Tibial artery (tissue), 4 donors: ENCODE data around the gene NUP54.
A peak's percentile ranks its signal among the peaks of the same experiment; 100 is the strongest.

ENCODE experiments used
- DNase-seq, 2 donors: peaks; one replicate each; pipeline ENCODE4 v3.0.0-alpha.2; 2019
- H3K27ac ChIP-seq, 2 donors: fragments of 200-600 bp; sonication (generic) in 1 of 2; 1 replicate in 1 of 2; 2 replicates in 1 of 2; pipeline ENCODE4 v1.5.1; 2018 to 2019; ENCODE audit warnings: mild to moderate bottlenecking in 1 of 2
- H3K27me3 ChIP-seq, 2 donors: fragments of 200-600 bp; sonication (generic) in 1 of 2; one replicate each; pipeline versions ENCODE4 v1.5.1 to v1.6.0; 2016 to 2019
- H3K36me3 ChIP-seq, 3 donors: fragments of 200-600 bp; sonication (generic) in 2 of 3; one replicate each; pipeline ENCODE4 v1.5.1; 2016 to 2019; ENCODE audit warnings: mild to moderate bottlenecking in 2 of 3
- H3K4me1 ChIP-seq, 4 donors: fragments of 200-600 bp; sonication (generic) in 2 of 4; 1 replicate in 3 of 4; 2 replicates in 1 of 4; pipeline ENCODE4 v1.5.1; 2016 to 2019
- H3K4me3 ChIP-seq, 2 donors: fragments of 200-600 bp; sonication (generic) in 1 of 2; 1 replicate in 1 of 2; 2 replicates in 1 of 2; pipeline ENCODE4 v1.5.1; 2018 to 2019; ENCODE audit warnings: mild to moderate bottlenecking in 2 of 2
- H3K9me3 ChIP-seq, 3 donors: fragments of 200-600 bp; sonication (generic) in 1 of 3; one replicate each; pipeline ENCODE4 v1.5.1; 2016 to 2019
- CTCF ChIP-seq, 2 experiments: fragments of 200-600 bp in 1 of 2; fragments of 450-650 bp in 1 of 2; IDR thresholded peaks; one replicate each; pipeline ENCODE4 v1.5.1; 2017 to 2019; ENCODE audit warnings: antibody characterized with exemption in 2 of 2, mild to moderate bottlenecking in 1 of 2, moderate library complexity in 1 of 2
- intact Hi-C: fragments of 100-400 bp; cut with DNase I; formaldehyde crosslinking; loops from one replicate; pipeline ENCODE4 v1.15.0; 2023; ENCODE audit warnings: low total_unique reads

Gene NUP54

GRCh38 chr4:76087007-76087769 lies 61.0 kb downstream of the NUP54 start:
- Histone ChIP-seq H3K4me3 (no peak overlapping the region), H3K27me3 (no peaks in the 10 kb centered on the region), H3K36me3 (no peaks in the 10 kb centered on the region), H3K27ac (no peak overlapping the region), H3K4me1 (peaks cover 0 to 13% (median 4%) of the 10 kb centered on the region in 4 donors), H3K9me3 (no peaks in the 10 kb centered on the region)
- intact Hi-C loops = no loop called here
- no peak for DNase-seq
- TF ChIP-seq CTCF (IDR thresholded peaks at IDR 0.05) = peak in 1 of 2 experiments; percentile 25

DNA sequence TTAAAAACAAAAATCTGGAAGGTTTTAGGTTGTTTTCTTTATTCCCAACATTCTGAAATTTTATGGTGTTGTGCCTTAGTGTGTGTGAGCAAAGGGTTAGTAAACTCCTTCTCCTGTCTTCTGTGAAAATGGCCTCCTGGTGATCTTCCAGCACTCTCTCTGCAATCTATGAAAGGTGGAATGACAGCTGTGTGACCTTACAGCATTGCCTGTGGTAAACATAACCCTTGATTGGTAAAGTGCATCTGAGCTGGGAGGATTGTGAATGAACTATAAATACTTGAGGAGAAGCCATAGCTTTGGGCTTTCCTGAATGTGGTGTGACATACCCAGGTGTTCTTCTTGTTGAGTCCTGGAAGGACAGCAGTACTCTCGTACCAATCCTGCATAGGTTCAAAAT lies 63.7 kb downstream of the NUP54 start:
- Histone ChIP-seq H3K36me3 (no peaks in the 10 kb centered on the region), H3K4me1 (peaks cover 0 to 13% (median 4%) of the 10 kb centered on the region in 4 donors), H3K9me3 (no peaks in the 10 kb centered on the region), H3K27me3 (no peaks in the 10 kb centered on the region), H3K27ac (no peak overlapping the region), H3K4me3 (no peak overlapping the region)
- no peak for TF ChIP-seq CTCF (IDR thresholded peaks at IDR 0.05)
- DNase-seq = no peak
- intact Hi-C loops = no loop called here

DNA sequence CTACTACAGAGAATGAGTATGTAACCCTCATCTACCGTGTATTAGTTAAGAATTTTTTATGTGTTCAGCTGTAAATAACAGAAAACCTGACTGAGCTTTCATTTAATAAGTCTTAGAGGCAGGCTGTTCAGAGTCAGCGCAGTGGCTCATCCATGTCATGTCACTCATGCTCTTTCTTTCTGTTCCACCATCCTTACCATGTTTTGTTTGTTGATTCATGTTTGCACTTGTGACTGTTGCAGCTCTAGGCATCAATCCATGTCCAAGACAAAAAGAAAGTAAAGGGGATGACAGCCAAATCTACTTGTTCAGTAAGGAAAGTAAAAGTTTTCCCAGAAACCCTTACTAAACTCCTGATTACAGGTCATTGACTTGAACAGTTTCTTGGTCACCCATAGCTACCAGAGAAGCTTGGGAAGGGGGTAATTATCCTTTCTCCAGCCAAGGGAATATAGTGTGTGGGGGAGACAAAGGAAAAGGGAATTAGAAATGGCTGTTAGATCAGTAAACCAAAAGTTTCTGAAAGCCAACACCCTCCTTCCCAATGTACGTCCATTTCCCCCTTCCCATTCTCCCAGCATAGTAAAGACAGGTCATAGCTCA lies 64.7 kb downstream of the NUP54 start:
- intact Hi-C loops = no loop called here
- DNase-seq = no peak
- TF ChIP-seq CTCF (IDR thresholded peaks at IDR 0.05) = no peak
- Histone ChIP-seq H3K4me1 (peaks cover 0 to 13% (median 4%) of the 10 kb centered on the region in 4 donors), H3K27me3 (no peaks in the 10 kb centered on the region), H3K9me3 (no peaks in the 10 kb centered on the region), H3K36me3 (no peaks in the 10 kb centered on the region), H3K4me3 (no peak overlapping the region), H3K27ac (no peak overlapping the region)

DNA sequence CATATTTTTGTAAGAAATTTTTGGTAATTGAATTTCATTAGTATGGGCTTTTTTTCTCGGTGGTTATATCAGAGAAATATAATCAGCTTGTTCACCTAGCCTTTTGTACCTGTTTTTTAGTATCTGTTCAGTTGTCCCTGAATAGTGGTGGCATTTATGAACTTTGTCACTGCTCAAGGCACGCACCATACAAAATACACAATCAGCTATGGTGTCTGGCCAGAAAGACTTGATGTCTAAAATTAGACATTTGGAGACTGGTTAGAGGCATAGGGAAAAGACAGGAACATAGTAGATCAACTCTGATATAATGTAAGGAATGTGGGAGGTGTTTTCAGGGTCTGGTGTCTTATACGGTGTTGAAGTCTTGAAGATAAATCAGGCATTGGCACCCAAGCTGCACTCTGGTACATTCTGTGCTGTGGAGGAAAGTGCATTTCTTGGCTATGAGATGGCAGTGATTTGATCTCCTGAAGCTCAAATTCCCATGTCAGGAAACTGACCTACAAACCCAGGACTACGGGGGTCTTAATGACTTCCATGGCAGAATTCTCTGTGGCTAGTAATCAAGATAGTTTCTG lies 70.1 kb downstream of the NUP54 start:
- no peaks in the 10 kb centered on the region for H3K36me3 ChIP-seq
- no peak overlapping the region for H3K4me3 ChIP-seq
- no peak for TF ChIP-seq CTCF (IDR thresholded peaks at IDR 0.05)
- no peaks in the 10 kb centered on the region for H3K27me3 ChIP-seq
- no peaks in the 10 kb centered on the region for H3K9me3 ChIP-seq
- intact Hi-C loops = no loop called here
- DNase-seq = no peak
- no peaks in the 10 kb centered on the region for H3K4me1 ChIP-seq
- H3K27ac ChIP-seq = no peak overlapping the region

GRCh38 chr4:76074993-76075600 lies 73.1 kb downstream of the NUP54 start:
- H3K27ac ChIP-seq = no peak overlapping the region
- intact Hi-C loops = no loop called here
- H3K9me3 ChIP-seq = no peaks in the 10 kb centered on the region
- no peak overlapping the region for H3K4me3 ChIP-seq
- TF ChIP-seq CTCF (IDR thresholded peaks at IDR 0.05) = no peak
- no peaks in the 10 kb centered on the region for H3K4me1 ChIP-seq
- H3K36me3 ChIP-seq = no peaks in the 10 kb centered on the region
- no peaks in the 10 kb centered on the region for H3K27me3 ChIP-seq
- no peak for DNase-seq
